Measurements from ENCODE around the gene SLC2A4RG. TPM values are rescaled to one million over a fixed set of nuclear protein-coding genes. Genes with fewer than 3 reads are reported as not detected.

Gene SLC2A4RG
- total RNA-seq, 1 donor from 2014 or later: 5.9 TPM

- no peak for DNase-seq (ENCODE audit: low read depth in 2 of 2)
Observed at GRCh38 chr20:63752411-63753101, 13.0 kb downstream of the SLC2A4RG start.

- DNase-seq (ENCODE audit: low read depth in 2 of 2): no peak
Observed at GRCh38 chr20:63753381-63753780, 13.8 kb downstream of the SLC2A4RG start.

- DNase-seq (ENCODE audit: low read depth in 2 of 2): no peak
Observed at GRCh38 chr20:63754008-63754407, 14.4 kb downstream of the SLC2A4RG start.

GRCh38 chr20:63755933-63756647, 16.5 kb downstream of the SLC2A4RG start:
- DNase-seq (ENCODE audit: low read depth in 2 of 2): no peak

GRCh38 chr20:63756648-63756991, 17.0 kb downstream of the SLC2A4RG start:
- DNase-seq (ENCODE audit: low read depth in 2 of 2): no peak

GRCh38 chr20:63758152-63758551, 18.6 kb downstream of the SLC2A4RG start:
- no peak for DNase-seq (ENCODE audit: low read depth in 2 of 2)

- no peak for DNase-seq (ENCODE audit: low read depth in 2 of 2)
Observed at GRCh38 chr20:63759377-63759901, 19.9 kb downstream of the SLC2A4RG start.

- DNase-seq (ENCODE audit: low read depth in 2 of 2): no peak
Observed at GRCh38 chr20:63765082-63765873, 25.7 kb downstream of the SLC2A4RG start.

- no peak for DNase-seq (ENCODE audit: low read depth in 2 of 2)
Observed at GRCh38 chr20:63765902-63766301, 26.3 kb downstream of the SLC2A4RG start.

GRCh38 chr20:63766695-63767426, 27.3 kb downstream of the SLC2A4RG start:
- DNase-seq (ENCODE audit: low read depth in 2 of 2): no peak

GRCh38 chr20:63767456-63767855, 27.9 kb downstream of the SLC2A4RG start:
- no peak for DNase-seq (ENCODE audit: low read depth in 2 of 2)

GRCh38 chr20:63767886-63768285, 28.3 kb downstream of the SLC2A4RG start:
- no peak for DNase-seq (ENCODE audit: low read depth in 2 of 2)

- DNase-seq (ENCODE audit: low read depth in 2 of 2): no peak
Observed at GRCh38 chr20:63768591-63769515, 29.3 kb downstream of the SLC2A4RG start.

- DNase-seq (ENCODE audit: low read depth in 2 of 2): no peak
Observed at GRCh38 chr20:63769891-63770474, 30.4 kb downstream of the SLC2A4RG start.

- DNase-seq (ENCODE audit: low read depth in 2 of 2): no peak
Observed at GRCh38 chr20:63771046-63771707, 31.6 kb downstream of the SLC2A4RG start.

GRCh38 chr20:63772781-63773518, 33.4 kb downstream of the SLC2A4RG start:
- DNase-seq (ENCODE audit: low read depth in 2 of 2): no peak

- DNase-seq (ENCODE audit: low read depth in 2 of 2): no peak
Observed at GRCh38 chr20:63773571-63774241, 34.1 kb downstream of the SLC2A4RG start.

GRCh38 chr20:63774306-63774705, 34.7 kb downstream of the SLC2A4RG start:
- DNase-seq (ENCODE audit: low read depth in 2 of 2): peak in 1 of 2 donors; percentile 32
